GM19372 (cell line): ENCODE results near the gene COL16A1.

Experiments
- ATAC-seq: cut with Tn5 transposase; IDR thresholded peaks from one replicate; pipeline ENCODE4 v1.9.1; 2021; ENCODE audit warnings: mild to moderate bottlenecking, low read depth, moderate library complexity; ENCODE audit not compliant: unreplicated experiment

COL16A1 gene

DNA sequence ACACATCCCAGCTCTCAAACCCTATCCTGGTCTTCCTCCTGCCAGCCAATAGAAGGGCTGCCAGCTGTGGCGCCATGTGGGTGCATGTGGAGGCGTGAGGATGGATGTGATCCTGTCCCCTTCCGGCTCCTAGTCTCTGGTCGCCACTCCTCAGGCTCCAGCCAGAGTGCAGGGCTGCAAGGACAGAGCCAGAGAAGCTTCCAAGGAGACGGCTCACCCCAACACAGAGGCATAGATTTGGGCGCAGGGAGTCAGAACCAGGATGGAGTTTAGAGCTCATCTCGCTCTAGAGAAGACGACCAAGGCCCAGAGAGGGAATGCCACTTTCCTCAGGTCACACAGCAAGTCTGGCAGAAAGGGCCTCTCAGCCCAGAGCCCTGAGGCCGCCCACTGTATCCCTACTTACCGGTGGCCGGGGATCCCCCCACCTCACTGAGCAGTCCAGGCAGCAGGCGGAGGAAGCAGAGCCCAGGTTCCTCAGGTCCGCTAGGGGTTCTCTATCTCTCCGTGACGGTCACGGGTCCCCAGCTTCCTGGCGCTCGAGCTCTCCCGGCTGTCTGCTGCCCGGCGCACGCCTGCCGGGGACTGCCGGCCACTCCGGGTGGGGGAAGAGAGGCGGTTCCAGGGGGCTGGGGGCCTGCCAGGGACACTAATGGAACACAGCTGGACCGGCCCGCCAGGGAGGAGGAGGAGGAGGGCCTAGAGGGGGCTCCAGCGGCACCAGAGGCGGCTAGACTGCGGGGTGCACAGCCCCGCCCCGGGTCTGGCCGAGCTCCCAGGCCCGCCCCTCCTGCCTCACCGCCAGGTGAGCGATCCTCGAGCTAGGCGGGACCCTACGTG lies at the start of gene COL16A1:
Gene COL16A1, minus strand, starts transcription at position 587 of the 840 bp plus-strand sequence. CDS start 1,824 bp downstream, outside the sequence.
- no peak for ATAC-seq

DNA sequence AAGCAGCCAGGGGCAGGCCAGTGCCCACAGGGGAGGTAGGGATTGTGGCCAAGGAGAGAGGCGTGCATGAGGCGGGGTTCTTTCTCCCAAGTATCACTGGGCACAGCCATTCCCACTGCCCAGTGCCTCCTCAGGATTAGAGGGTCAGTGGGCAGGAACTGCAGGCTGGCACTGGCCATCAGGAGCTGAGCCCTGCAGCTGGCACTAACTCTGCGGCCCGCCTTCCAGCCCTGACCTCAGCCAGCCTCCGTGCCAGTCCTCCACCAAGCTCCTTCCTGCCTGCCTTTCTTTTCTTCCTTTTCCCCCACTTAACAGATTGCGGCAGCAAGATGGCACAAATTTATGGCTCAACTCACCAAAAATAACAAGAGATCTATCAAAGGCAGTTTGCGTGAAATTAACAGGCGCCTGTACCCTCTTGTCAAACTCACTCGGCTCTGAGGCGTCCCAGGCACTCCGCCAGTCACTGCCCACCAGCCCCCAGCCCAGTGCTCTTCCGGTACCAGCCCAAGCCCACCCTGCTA lies 49.2 kb upstream of the COL16A1 start:
- ATAC-seq, result no peak

DNA sequence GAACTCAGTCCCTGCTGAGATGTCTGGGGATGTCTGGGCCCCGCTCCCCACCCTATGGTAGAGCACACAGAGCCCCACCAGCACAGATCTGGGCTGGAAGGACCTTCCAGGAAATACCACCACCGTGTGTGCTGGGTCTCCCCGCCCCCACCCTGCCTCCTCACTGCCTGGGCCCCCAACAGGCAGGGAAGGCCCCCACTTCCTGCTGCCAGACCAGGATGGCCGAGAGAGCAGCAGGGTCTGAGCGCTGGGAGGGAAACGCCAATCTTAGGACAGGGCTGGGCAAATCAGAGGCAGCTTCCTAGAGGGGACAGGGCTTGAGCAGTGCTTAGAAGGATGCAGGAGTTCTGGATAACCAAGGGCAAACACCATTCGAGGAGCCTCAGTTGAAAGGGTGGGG lies 48.4 kb upstream of the COL16A1 start:
- no peak for ATAC-seq

DNA sequence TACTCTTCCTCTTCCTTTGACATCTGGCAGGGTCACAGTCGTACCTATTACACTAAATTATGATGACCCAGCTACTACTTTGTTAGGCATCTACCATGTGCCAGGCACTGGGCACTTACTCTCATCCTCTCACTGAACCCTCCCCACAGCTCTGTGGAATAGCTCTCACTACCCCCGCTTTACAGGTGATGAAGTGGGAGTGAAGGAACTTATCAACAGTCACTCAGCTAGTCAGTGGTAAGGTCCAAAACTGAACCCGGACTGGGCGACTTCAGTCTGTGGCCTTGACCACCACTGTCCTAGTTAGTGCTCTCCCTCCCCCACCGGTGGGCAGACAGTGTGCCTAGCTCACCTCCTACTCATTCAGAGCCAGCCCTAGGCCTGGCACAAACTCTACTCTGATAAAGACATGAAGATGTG lies 48.0 kb upstream of the COL16A1 start:
- ATAC-seq, result no peak

DNA sequence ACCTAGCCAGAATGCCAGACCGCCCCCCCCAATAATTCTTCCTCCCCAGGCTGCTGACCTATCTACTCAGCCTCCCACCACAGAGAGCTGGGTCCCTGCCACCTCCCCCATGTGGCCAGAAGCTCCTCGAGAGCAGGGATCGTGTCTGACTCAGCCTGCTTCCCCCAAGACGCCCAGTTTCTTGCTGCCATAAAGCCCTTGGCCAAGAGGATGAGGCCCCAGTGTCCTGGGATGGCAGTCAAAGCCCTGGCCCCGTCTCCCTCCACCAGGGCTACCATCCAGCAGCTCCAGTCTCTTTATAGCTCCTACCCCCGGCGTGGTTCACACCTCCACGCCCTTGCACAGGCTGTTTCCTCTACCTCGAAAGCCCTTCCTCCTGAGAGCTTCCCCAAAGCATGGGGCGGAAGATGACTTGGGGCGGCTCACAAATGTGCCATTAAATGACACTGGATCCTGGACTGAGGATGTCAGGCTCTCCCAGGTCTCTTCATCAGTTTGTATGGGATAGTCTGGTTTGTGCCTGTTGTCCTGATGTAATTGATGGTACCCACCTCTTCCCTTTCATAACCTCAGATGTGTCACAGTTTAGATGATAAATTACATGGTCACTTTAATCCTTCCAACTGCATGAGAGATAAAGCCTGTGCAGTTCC lies 47.2 kb upstream of the COL16A1 start:
- no peak for ATAC-seq

DNA sequence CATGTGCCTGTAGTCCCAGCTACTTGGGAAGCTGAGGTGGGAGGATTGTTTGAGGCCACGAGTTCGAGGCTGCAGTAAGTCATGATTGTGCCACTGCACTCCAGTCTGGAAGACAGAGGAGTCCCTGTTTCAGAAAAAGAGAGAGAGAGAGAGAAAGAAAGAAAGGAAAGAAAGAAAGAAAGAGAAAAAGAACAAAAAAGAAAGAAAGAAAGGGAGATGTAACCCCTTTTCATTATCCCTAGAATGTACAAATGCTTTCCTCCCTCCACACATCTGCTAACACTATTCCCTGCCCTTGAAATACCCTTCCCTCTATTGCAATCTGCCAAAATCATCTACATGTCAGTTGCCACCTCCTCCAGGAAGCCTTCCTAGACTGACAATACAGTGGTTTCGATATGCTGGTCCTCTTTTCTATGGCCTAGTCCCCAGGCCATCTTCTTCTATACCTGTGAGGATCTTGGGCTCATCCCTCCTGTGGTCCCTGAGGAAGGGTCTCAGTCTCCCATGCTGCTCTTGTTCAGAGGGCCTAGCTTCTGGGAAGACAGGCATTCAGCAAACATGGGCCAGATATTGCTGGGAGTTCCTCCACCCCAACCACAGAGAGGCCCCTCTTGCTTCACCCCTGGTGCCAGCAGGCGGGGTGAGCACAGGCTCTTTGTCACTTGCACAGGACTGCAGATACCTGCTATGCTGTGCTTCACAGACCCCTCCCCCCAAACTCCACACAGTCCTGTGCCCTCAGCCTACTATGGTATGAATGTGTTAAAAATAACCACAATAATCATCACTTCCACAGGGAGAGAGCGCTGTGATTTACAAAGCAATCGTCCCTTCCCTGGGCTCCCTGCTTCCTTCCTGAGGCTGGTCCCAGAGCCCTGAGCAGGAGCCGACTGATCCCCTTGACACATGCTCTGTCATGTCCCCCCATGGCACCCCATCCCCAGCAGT lies 46.2 kb upstream of the COL16A1 start:
- ATAC-seq, result no peak

DNA sequence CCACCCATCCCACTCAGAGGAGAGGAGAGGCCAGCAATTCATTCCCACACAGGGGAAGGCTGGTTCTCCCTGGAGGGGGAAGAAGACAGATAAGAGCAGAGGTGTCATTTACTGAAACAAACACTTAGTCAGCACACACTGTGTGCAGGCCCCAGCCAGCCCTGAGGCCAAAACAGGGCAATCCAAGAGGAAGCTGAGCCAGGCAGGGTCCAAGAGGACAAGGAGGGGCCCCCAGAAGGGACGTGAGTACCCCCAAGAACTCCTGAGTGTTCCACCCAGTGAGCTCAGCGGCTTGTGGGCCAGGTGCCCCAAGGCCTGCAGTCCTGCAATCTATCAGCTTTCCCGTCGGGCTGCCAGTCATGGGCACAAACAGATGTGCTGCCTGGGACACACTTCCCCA lies 44.5 kb upstream of the COL16A1 start:
- no peak for ATAC-seq

DNA sequence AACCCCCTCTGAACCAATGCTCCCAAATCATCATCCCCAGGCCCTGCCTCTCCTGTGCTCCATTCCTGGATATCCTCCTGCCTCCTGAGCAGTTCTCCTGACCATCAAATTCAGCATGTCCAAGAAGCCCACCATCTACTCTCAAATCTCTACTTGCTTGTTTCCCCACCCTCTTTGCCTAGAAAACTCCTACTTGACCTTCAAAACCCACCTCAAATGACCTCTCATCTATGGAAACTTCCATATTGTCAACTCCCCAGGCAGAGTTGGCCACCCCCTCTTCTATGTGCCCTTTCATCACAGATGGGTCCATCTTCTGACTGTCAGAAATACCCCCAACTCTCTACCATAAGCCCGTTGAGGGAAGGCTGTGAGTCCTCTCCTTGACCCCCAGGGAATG lies 43.5 kb upstream of the COL16A1 start:
- ATAC-seq, result no peak

DNA sequence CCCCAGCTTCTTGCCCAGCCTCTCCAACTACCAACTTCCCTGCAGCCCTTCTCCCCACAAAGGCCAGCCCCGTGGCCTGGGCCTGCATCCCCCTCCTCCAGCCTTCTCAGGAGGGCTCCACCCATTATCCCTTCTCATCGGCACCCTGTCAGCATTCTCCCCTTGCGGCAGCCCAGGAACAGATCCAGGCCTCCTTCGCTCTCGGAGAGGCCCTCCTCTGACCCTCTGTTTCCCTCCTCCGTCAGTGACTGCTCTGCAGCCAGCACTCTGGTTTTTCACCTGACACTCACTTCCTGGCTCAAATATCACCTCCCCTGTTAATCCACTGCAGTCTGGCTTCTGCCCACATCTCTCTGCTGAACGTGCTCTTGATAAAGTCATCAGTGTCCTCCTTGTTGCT lies 42.9 kb upstream of the COL16A1 start:
- no peak for ATAC-seq

DNA sequence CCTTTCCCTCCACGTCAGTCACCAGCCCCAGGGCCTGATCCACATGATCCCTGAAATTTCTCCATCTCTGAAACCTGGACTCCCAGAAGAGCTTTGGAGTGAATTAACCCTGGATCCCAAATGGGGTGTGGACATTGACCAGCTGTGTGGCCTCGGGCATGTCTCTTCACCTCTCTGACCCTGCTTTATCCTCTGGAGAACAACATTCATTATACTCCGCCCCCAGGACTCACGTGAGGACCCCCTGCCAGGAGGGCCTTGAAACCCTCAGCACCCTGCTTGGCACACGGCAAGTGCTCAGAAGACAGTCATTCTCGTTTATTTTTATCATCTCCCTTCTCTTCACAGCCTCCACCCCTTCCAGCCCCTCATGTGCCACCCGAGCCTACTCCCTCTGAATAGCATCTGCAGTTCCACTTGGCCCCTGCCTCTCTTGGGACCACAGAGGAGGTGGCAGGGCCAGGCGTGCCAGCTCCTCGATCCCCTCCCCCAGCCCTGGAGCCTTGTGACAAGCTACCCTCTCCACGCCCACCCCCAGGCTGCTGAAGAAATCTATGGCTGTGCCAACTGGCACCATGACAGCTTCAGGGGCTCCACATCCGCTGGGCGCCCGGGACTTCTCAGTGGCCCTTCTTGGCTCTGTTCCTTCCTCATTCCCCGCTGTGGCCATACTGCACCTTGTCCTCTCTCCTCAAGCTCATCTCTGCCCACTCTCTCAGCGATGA lies 42.3 kb upstream of the COL16A1 start:
- no peak for ATAC-seq

DNA sequence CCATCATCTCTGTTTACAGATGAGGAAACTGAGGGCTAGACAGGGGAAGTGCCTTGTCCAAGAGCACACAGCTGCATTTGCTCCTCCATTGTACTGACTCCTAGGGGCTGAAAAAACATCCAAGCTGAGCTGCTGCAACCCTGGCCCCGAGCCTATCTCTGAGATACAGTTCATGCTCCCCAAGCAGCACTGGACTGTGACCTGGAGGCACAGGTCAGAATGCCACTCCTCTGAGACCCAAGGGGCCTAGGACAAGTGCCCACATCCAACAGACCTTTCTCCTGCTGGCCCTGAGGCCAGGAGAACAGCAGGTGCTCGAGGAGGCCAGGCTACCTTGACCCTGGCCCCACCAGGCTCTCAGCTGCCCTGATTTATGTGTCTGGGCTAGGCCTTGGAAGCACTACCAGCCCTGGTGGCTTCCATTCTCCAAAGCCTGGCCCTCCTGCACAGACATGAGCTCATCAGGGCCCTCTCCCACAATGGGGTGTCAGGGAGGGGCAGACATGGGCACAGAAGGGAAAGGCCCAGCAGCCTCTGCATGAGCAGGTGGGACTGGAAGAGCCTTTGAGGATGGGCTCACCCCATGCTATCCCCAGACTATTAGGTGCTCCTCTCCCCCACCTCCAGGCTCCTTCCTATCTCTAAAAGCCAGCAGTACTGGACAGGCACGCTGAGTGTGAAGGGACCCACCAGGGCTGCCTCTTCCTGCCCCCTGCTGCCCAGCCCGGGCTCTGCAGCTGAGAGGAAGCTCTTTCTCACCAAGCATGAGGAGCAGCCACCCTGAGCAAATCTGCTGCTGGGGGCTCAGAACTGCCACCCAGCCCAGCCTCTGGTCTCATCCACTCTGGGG lies 41.5 kb upstream of the COL16A1 start:
- ATAC-seq, result no peak

DNA sequence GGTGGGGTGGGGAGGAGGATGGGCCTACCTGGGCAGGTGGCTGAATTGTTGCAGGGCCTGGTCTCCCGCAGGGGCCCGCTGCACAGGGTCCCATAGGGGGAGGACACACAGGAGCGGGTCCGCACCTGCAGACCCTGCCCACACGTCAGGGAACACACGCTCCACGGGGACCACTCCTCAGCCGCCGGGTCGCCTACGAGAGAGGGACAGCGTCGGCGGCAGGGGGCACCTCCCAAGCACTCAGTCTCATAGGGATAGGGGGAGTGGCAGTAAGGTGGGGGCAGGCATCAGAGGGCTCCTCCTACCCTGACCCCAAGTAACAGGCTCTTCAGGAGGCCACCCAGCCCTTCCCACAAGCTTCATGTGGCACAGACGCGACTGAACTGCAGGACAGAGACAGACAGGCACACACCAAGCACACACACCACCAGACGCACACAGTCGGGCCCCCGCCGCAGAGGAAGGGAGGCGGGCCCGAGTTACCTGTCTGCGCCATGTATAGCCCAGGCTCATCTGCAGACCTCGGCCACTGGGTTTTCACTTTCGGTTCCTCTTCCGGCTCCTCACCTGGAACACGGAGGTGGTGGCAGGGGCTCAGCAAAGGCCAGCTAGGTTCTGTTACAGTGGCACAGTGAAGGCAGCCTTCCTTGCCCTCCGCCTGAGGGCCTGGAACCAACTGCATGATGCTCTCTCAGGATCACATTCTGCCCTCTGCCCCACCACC lies 40.5 kb upstream of the COL16A1 start:
- peak; percentile 51 for ATAC-seq

DNA sequence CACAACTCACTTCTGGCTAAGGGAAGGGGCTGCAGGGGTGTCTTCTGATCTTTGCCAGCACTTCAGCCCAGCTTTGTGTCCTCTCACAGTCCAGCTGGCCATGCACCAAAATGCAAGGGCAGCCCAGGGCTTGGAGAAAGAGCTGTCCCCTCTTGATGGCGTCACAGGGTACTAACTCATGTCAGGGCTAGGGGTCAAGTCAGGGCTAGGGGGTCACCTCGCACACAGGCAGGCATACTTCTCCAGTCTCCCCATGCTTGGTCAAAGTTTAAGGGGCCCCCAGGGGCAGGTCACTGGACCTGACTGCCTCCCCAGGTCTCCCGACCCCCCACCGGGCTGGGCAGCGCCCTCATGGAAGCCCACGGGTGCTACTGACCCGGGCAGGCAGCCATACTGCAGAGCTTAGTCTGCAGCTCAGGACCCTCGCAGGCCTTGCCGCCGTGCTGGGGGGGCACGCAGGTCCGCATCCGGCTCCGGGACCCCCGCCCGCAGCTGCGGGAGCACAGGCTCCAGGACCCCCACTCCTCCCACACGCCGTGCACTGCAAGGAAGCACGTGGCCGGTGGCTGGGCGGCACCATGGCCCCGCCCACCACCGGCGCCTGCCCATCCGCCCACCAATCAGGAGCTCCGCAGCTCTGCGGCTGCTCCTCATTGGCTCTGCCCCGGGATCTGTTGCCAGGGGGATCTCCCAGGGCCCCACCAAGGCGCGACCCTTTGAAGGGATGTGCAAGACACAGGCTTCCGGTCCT lies 38.8 kb upstream of the COL16A1 start:
- ATAC-seq, result no peak

DNA sequence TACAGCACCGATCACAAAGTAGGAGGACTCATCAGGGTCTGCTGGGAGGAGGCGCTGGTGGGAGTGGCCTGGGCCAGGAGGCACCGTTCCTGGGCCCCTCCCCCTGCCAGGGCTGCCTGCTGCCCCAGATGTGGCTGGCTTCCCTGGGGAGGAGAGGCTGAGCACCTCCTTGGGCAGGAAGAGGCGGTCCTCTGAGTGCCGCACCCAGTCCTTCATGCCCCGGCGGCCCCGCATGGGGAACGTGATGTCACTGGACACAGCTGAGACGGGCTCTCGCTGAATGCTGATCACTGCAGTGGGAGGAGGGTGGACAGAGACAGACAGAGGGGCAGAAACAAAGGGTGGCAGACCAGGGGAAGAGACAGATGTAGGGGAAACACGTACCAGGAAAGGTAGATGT lies 35.5 kb upstream of the COL16A1 start:
- no peak for ATAC-seq

DNA sequence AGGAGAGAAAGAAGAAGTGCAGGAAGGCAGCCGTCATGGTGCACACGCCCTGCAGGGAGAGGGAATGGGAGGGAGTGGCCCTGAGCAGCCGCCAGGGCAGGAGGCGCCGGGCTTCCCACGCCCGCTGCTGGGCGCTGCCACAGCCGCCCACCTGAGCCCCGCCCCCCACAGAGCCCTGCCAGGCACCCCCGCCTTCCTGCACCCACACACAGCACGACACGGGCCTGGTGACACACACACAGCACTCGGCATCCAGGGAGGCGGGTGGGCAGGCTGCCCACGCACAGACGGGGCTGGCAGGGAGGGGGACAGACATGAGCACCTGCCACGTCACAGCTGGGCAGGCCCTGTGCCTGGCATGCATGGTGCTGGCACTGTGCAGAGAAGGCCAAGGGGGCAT lies 32.9 kb upstream of the COL16A1 start:
- no peak for ATAC-seq

DNA sequence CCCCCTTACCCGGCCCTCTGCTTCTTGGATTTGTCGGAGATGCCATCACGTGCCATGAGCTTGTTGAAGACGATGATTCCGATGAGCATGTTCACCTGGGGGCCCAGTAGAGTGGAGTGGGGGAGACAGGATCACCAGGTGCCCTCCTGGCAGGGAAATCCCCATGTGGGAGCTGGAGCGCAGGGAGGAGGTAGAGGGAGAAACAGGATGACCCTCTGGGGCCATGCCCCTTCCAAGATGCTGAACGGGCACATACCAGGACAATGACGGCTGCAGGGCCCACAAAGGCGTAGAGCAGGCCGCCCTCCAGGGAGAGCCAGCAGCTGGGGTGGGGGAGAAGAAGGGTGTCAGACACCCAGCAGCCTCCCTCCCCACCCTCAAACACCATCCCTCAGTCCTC lies 31.8 kb upstream of the COL16A1 start:
- no peak for ATAC-seq

DNA sequence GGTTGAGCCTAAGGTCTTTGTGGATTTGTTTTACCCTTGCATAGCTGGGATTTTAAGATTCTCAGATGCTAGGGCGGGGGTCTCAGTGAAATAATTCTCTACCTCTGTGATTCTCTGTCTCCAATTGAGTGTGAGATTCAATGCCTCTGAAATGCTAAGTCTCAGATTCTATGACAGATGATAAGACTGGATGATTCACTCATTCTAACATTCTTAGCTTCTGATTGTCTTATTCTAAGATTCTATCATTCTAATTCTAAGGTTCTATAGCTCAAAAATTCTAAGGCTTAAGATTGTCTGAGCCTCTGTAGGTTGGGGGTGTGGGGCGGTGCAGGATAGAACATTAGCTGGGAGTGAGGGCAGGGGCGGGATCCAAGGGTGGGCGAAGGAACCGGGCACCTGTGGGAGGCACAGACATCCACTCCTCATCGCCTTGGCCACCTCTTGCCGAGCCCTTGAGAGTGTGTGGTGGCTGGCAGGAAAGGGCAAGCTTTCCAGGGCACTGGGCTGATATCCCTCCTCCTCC lies 30.8 kb upstream of the COL16A1 start:
- no peak for ATAC-seq
